ENCODE data around the gene SFMBT2. TPM values are rescaled to one million over a fixed set of nuclear protein-coding genes. Genes with fewer than 3 reads are reported as not detected.
A peak's percentile ranks its signal among the peaks of the same experiment; 100 is the strongest.

SFMBT2 gene
- total and polyA plus RNA-seq, 2 of the 4 experiments (the other 2 are of a cell fraction): 0.70 to 1.3 TPM

GRCh38 chr10:7260912-7261311, 149.9 kb downstream of the SFMBT2 start:
- H2BK15ac ChIP-seq (ENCODE audit: low read depth, low read length): no peak overlapping the region; the same call in 2 of the 3 replicates
- no peak overlapping the region for H2BK20ac ChIP-seq (ENCODE audit: low read depth, low read length)
- ChIA-PET POLR2A (ENCODE audit: unreplicated experiment) (no interaction called here), CTCF (no interaction called here)
- in situ Hi-C loops (cut with MboI; ENCODE audit: low sequenced_read_pairs) (loop anchor here (10.0 kb wide), 1 partner anchor 144 kb away; no protein-coding TSS in a partner anchor), intact Hi-C loops (cut with micrococcal nuclease) (loop anchor here (1.0 to 10.0 kb wide), 3 partner anchors 149 to 846 kb away; no protein-coding TSS in a partner anchor), dilution Hi-C loops (cut with HindIII; ENCODE audit: low sequenced_read_pairs, unreplicated experiment) (no loop called here)
- TF ChIP-seq ELK1 (IDR thresholded peaks at IDR 0.05; ENCODE audit: borderline replicate concordance, low read depth, low read length) (no peak), FOS (IDR thresholded peaks at IDR 0.05; ENCODE audit: low read depth, low read length) (no peak), POLR2A (IDR thresholded peaks at IDR 0.05; ENCODE audit: low read depth, low read length) (no peak), MAFK (IDR thresholded peaks at IDR 0.05; ENCODE audit: low read depth, low read length) (no peak), RAD21 (IDR thresholded peaks at IDR 0.05; ENCODE audit: low read length) (no peak), RFX5 (IDR thresholded peaks at IDR 0.05; ENCODE audit: low read depth, low read length) (no peak), CEBPB (IDR thresholded peaks at IDR 0.05; ENCODE audit: low read depth, low read length) (no peak), CHD1 (IDR thresholded peaks at IDR 0.05; ENCODE audit: low read depth, low read length) (no peak), CTCF (conservative IDR thresholded peaks at IDR 0.05; ENCODE audit: low read depth, low read length) (no peak), USF2 (IDR thresholded peaks at IDR 0.05; ENCODE audit: low read depth, low read length) (no peak), BHLHE40 (IDR thresholded peaks at IDR 0.05; ENCODE audit: low read depth, low read length) (no peak), SMC3 (IDR thresholded peaks at IDR 0.05; ENCODE audit: low read depth, low read length) (no peak), NFE2L2 (IDR thresholded peaks at IDR 0.05; ENCODE audit: low read depth, low read length) (no peak), MXI1 (IDR thresholded peaks at IDR 0.05; ENCODE audit: borderline replicate concordance, low read depth, low read length) (no peak)
- H3K4me2 ChIP-seq (ENCODE audit: low read depth, low read length): no peak overlapping the region
- no peaks in the 10 kb centered on the region for H3K27me3 ChIP-seq (ENCODE audit: control insufficient read depth, insufficient read depth, low read length)
- no peaks in the 10 kb centered on the region for H3K9me1 ChIP-seq (ENCODE audit: insufficient read depth, low read length)
- H3K36me3 ChIP-seq (ENCODE audit: control insufficient read depth, insufficient read depth, low read length): no peaks in the 10 kb centered on the region
- no peaks in the 10 kb centered on the region for H3K79me1 ChIP-seq (ENCODE audit: low read depth in 1 of 2, low read length in 2 of 2)
- BruUV-seq (replicated peaks): no TSS peak
- peak overlapping the region; percentile 8; the same call in 1 of the 2 replicates for H3K23ac ChIP-seq (ENCODE audit: low read depth, low read length)
- H2BK5ac ChIP-seq (ENCODE audit: low read depth, low read length, poor library complexity, severe bottlenecking): no peak overlapping the region
- H2AK5ac ChIP-seq (ENCODE audit: low read depth, low read length): no peak overlapping the region
- H4K91ac ChIP-seq (ENCODE audit: insufficient read depth, low read depth, low read length): no peak overlapping the region
- H3K4ac ChIP-seq (ENCODE audit: low read depth, low read length): 0 out of 2 replicates have a peak overlapping the region, but pooled peaks have one; percentile 5
- peak overlapping the region; percentile 82; the same call in 1 of the 2 replicates for H3K27ac ChIP-seq (ENCODE audit: insufficient read depth, low read length)
- peaks cover 6% of the 10 kb centered on the region; the same call in 1 of the 2 replicates for H3K4me1 ChIP-seq (ENCODE audit: control insufficient read depth, insufficient read depth, low read length)
- H3K4me3 ChIP-seq (ENCODE audit: insufficient read depth, low read depth, low read length): no peak overlapping the region
- H2AK9ac ChIP-seq (replicated peaks; ENCODE audit: low read depth, low read length, poor library complexity): no peak overlapping the region
- no peak overlapping the region for H3K56ac ChIP-seq (ENCODE audit: extremely low read depth, insufficient read depth, low read length)
- peak overlapping the region; percentile 17; the same call in 1 of the 2 replicates for H3K14ac ChIP-seq (replicated peaks; ENCODE audit: low read depth, low read length)
- no peak overlapping the region for H2AFZ ChIP-seq (replicated peaks; ENCODE audit: low read length, poor library complexity)
- H2BK120ac ChIP-seq (ENCODE audit: low read depth, low read length): no peak overlapping the region
- ATAC-seq (ENCODE audit: low read depth) (no peak), DNase-seq (peak; percentile 6)
- H4K8ac ChIP-seq (ENCODE audit: low read depth in 2 of 2, low read length in 2 of 2): no peak overlapping the region; a peak in 1 of 4 replicates
- H4K5ac ChIP-seq (ENCODE audit: low read depth, low read length): peak overlapping the region; percentile 8; the same call in 1 of the 2 replicates
- 74% methylated on average over 2 of the region's 8 CpGs; no CpG with 5 or more reads in 1 of the 2 experiments for WGBS, 2 experiments (ENCODE audit: extremely low coverage in 2 of 2, insufficient read length in 1 of 2)
- no peaks in the 10 kb centered on the region for H4K20me1 ChIP-seq (ENCODE audit: insufficient read depth, low read length)
- no peak overlapping the region for H3K9ac ChIP-seq (ENCODE audit: low read depth, low read length)
- 0 out of 2 replicates have a peak overlapping the region, but pooled peaks have one; percentile 7 for H3K18ac ChIP-seq (ENCODE audit: low read depth, low read length)
- H3K9me3 ChIP-seq (ENCODE audit: control insufficient read depth, insufficient read depth, low read length): no peaks in the 10 kb centered on the region

Data from IMR-90 (cell line).